Right lobe of liver (tissue), 6 donors: ENCODE data around the gene RASSF5. TPM values are rescaled to one million over a fixed set of nuclear protein-coding genes. Genes with fewer than 3 reads are reported as not detected.
A peak's percentile ranks its signal among the peaks of the same experiment; 100 is the strongest.

Experiments
- ATAC-seq, 4 donors: fragments of 200-7000 bp; cut with Tn5 transposase; one replicate each; pipeline ENCODE4 v1.9.1; 2020; ENCODE audit warnings: mild to moderate bottlenecking in 4 of 4, moderate library complexity in 4 of 4
- DNase-seq, 3 donors: peaks; one replicate each; pipeline ENCODE4 v3.0.0-alpha.2; 2020
- H3K27ac ChIP-seq, 3 donors: fragments of 200-600 bp; one replicate each; pipeline ENCODE4 v1.8.0; 2022
- H3K27me3 ChIP-seq, 2 donors: fragments of 200-600 bp; one replicate each; pipeline ENCODE4 v1.8.0; 2022
- H3K36me3 ChIP-seq, 4 donors: fragments of 200-600 bp; sonication (generic) in 1 of 4; one replicate each; pipeline versions ENCODE4 v1.5.1 to v1.8.0; 2017 to 2022; ENCODE audit warnings: control low read depth in 1 of 4
- H3K4me1 ChIP-seq, 4 donors: fragments of 200-600 bp; sonication (generic) in 1 of 4; one replicate each; pipeline versions ENCODE4 v1.5.1 to v1.8.0; 2017 to 2022; ENCODE audit warnings: control low read depth in 1 of 4
- H3K4me3 ChIP-seq, 3 donors: fragments of 200-600 bp; one replicate each; pipeline ENCODE4 v1.8.0; 2022
- H3K9me3 ChIP-seq, 4 donors: fragments of 200-600 bp; sonication (generic) in 1 of 4; one replicate each; pipeline versions ENCODE4 v1.5.1 to v1.8.0; 2017 to 2022; ENCODE audit warnings: control low read depth in 1 of 4
- POLR2A ChIP-seq: fragments of 450-650 bp; IDR thresholded peaks from one replicate; pipeline ENCODE4 v1.6.1; 2017; ENCODE audit warnings: antibody characterized with exemption, mild to moderate bottlenecking
- WGBS: methylation state at CpG from one replicate; pipeline ENCODE4 v1.1.6; 2018; ENCODE audit warnings: low coverage, low lambda C conversion rate; ENCODE audit not compliant: insufficient coverage; ENCODE audit errors: missing lambda C conversion rate; 5-methylcytosine and 5-hydroxymethylcytosine counted together
- intact Hi-C, 2 donors: fragments of 100-400 bp; cut with DNase I; formaldehyde crosslinking; loops; one replicate each; pipeline versions ENCODE4 v1.11.2 to v1.14.1; 2022
- total RNA-seq, 6 experiments: library from RNA; depleted of rRNA in 2 of 6; stranded (reverse); fragments of >200 nt in 2 of 6; fragmentation: NEBNext Ultra II Directional in 3 of 6; extraction: Animal tissue kit (Norgen Biotek cat#: 25700) in 3 of 6; gene quantifications; one replicate each; pipeline versions ENCODE4 v1.1.0 to v1.2.4, GENCODE V29; 2016 to 2023
- TF ChIP-seq, protein P1 (sequence below), 4 donors: fragments of 200-600 bp in 3 of 4; fragments of 450-650 bp in 1 of 4; IDR thresholded peaks; one replicate each; pipeline versions ENCODE4 v1.5.1 to v1.8.0; 2016 to 2022; ENCODE audit warnings: antibody characterized with exemption in 4 of 4, mild to moderate bottlenecking in 2 of 4
- donor health status: DM: no; HTN: yes; CAD: no.
- donor health status: DM: no; HTN: no; CAD: no.
- donor health status: DM: no; HTN: no; CAD: no.
- donor health status: DM: no; HTN: yes; CAD: no.
- donor health status: DM: no; HTN: yes; CAD: no.

The RASSF5 gene
- total RNA-seq, 6 experiments from 2014 or later: 8.1 to 18.8 (median 12.6) TPM

DNA sequence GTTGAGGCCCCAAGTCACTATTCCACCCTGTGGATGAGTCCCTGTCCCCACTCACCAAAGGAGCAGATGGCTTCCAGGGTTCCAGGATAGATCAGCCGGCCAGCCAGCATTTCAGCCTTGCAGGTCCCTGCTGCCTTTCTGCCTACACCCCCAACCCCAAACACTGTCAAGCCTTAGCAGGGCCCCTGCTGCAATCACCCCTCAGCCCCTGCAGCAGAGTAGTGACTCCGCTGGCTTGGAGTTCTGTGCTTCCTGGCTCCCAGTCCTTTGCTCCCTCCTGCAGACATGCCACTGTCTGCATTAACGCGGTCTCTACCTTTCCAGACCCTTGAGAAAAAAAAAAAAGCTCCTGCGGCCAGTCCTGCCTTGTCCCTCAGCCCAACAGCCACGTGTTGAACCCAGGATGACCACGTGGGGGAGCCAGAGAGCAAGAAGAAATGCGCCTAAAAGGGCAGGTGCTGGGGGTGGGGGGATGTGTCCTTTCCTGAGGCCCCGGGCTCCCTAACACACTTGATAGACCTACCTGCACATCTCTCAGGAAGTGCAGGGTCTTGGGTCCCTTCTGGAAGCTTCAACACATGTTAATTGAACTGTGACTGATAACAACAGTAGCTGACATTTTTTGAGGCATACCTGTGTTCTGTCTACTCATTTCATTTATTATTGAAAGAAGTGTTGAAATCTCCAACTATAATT lies 37.4 kb downstream of the RASSF5 start:
- peak; percentile 61 to 64 (median 61) for ATAC-seq
- 14% methylated on average over 5 of the region's 9 CpGs for WGBS
- TF ChIP-seq POLR2A: no peak
- TF ChIP-seq, protein P1, sequence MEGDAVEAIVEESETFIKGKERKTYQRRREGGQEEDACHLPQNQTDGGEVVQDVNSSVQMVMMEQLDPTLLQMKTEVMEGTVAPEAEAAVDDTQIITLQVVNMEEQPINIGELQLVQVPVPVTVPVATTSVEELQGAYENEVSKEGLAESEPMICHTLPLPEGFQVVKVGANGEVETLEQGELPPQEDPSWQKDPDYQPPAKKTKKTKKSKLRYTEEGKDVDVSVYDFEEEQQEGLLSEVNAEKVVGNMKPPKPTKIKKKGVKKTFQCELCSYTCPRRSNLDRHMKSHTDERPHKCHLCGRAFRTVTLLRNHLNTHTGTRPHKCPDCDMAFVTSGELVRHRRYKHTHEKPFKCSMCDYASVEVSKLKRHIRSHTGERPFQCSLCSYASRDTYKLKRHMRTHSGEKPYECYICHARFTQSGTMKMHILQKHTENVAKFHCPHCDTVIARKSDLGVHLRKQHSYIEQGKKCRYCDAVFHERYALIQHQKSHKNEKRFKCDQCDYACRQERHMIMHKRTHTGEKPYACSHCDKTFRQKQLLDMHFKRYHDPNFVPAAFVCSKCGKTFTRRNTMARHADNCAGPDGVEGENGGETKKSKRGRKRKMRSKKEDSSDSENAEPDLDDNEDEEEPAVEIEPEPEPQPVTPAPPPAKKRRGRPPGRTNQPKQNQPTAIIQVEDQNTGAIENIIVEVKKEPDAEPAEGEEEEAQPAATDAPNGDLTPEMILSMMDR (IDR thresholded peaks at IDR 0.05): peak; percentile 63 to 90 (median 84)
- Histone ChIP-seq H3K4me3 (no peak overlapping the region), H3K36me3 (no peaks in the 10 kb centered on the region), H3K27ac (no peak overlapping the region), H3K9me3 (no peaks in the 10 kb centered on the region), H3K27me3 (no peaks in the 10 kb centered on the region), H3K4me1 (peaks cover 0 to 52% (median 21%) of the 10 kb centered on the region in 4 donors)
- DNase-seq: peak; percentile 69 to 79 (median 74)
- intact Hi-C loops: loop anchor here in 1 of 2 donors (5.0 kb wide), 1 partner anchor 42 kb away; no protein-coding TSS in a partner anchor

DNA sequence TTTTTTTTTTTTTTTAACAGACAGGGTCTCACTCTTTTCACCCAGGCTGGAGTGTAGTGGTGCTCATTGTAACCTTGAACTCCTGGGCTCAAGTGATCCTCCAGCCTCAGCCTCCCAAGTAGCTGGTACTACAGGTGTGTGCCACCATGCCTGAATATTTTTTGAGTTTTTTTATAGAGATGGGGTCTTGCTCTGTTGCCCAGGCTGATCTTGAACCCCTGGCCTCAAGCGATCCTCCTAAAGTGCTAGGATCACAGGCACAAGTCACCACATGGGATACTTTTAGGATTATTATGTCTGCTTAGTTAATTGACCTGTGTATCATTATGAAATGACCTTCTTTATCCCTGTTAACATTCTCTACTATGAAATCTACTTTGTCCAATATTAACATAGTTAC lies 38.0 kb downstream of the RASSF5 start:
- Histone ChIP-seq H3K27me3 (no peaks in the 10 kb centered on the region), H3K27ac (no peak overlapping the region), H3K4me1 (peaks cover 0 to 46% (median 17%) of the 10 kb centered on the region in 4 donors), H3K4me3 (no peak overlapping the region), H3K36me3 (no peaks in the 10 kb centered on the region), H3K9me3 (no peaks in the 10 kb centered on the region)
- TF ChIP-seq, protein P1 (IDR thresholded peaks at IDR 0.05): no peak
- no peak for TF ChIP-seq POLR2A
- intact Hi-C loops: no loop called here
- DNase-seq (no peak), ATAC-seq (no peak)
- 100% methylated on average over 1 of the region's 1 CpG for WGBS

DNA sequence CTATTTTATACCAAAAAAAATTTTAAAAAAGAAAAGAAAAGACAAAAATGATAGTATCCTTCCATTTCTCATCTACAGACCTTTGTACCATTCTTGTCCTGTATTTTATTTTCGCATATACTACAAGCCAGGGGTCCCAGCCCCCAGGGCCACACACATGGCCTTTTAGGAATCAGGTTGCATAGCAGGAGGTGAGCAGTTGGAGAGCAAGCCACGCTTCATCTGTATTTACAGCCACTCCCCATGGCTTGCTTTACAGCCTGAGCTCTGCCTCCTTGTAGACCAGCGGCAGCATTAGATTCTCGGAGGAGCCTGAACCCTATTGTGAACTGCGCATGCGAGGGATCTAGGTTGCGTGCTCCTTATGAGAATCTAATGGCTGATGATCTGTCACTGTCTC lies 39.8 kb downstream of the RASSF5 start:
- Histone ChIP-seq H3K36me3 (no peaks in the 10 kb centered on the region), H3K27me3 (no peaks in the 10 kb centered on the region), H3K4me3 (no peak overlapping the region), H3K27ac (no peak overlapping the region), H3K9me3 (no peaks in the 10 kb centered on the region), H3K4me1 (peaks cover 0 to 29% (median 10%) of the 10 kb centered on the region in 4 donors)
- ATAC-seq (no peak), DNase-seq (no peak)
- intact Hi-C loops: no loop called here
- no peak for TF ChIP-seq POLR2A
- TF ChIP-seq, protein P1 (IDR thresholded peaks at IDR 0.05): no peak
- WGBS: 82% methylated on average over 4 of the region's 7 CpGs

DNA sequence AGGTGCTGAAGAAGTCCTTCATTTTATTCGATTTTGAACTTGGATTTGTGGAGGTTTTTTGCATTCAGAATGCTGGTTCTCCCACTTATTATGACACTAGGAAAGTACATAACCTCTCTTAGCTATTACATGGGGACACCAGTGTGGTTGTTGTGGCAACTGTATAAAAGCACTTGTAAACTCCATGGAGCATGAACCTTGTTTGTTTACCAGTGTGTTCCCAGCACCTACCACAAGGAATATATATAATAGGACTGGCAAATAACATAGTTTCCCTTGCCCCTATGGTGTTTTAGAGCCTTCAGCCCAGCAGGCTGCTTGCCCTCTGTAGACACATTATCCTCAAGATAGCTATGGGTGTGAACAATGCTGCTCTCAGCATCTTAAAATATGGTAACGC lies 43.1 kb downstream of the RASSF5 start:
- no peak for TF ChIP-seq POLR2A
- TF ChIP-seq, protein P1 (IDR thresholded peaks at IDR 0.05): no peak
- Histone ChIP-seq H3K36me3 (no peaks in the 10 kb centered on the region), H3K4me1 (peaks cover 0 to 18% (median 5%) of the 10 kb centered on the region in 4 donors), H3K4me3 (no peak overlapping the region), H3K27me3 (no peaks in the 10 kb centered on the region), H3K9me3 (no peaks in the 10 kb centered on the region), H3K27ac (no peak overlapping the region)
- DNase-seq: no peak
- 83% methylated on average over 2 of the region's 2 CpGs for WGBS
- intact Hi-C loops: no loop called here
- peak in 1 of 4 donors; percentile 38 for ATAC-seq
